Caco-2 (cell line): ENCODE measurements around the gene BHLHA9. TPM values are rescaled to one million over a fixed set of nuclear protein-coding genes. Genes with fewer than 3 reads are reported as not detected.

Experiments
- BruUV-seq: library from RNA; stranded (reverse); fragments of 400-500 nt; replicated peaks from 2 replicates; lab custom pipeline; 2021; lab: Mats Ljungman, UMichigan
- CTCF ChIA-PET: fragments of 300-600 bp; sonication (Branson Sonifier 250); formaldehyde crosslinking; loops from one replicate; lab custom pipeline; 2022; ENCODE audit warnings: antibody characterized with exemption; lab: Charles Lee
- POLR2A ChIA-PET: fragments of 300-600 bp; sonication (Branson Sonifier 250); formaldehyde crosslinking; loops from one replicate; lab custom pipeline; 2022; ENCODE audit warnings: antibody characterized with exemption; lab: Charles Lee
- DNase-seq, 2 experiments: peaks; one replicate each; pipeline versions ENCODE4 v3.0.0 to v3.0.0-alpha.2; 2020 to 2022
- H3K27me3 ChIP-seq: replicated peaks from 2 replicates; pipeline ENCODE4 v1.6.0; 2011; ENCODE audit warnings: low read length; ENCODE audit not compliant: control insufficient read depth, insufficient read depth
- H3K36me3 ChIP-seq: 2 replicates; pipeline ENCODE4 v1.5.1; 2011; ENCODE audit warnings: low read length; ENCODE audit not compliant: control insufficient read depth, insufficient read depth
- H3K4me1 ChIP-seq: fragments of 250-450 bp; sonication (Bioruptor Pico); 2 replicates; pipeline ENCODE4 v1.5.1; 2020; ENCODE audit warnings: mild to moderate bottlenecking
- H3K4me3 ChIP-seq: 2 replicates; pipeline ENCODE4 v1.5.1; 2011; ENCODE audit warnings: low read depth, mild to moderate bottlenecking, control low read depth, low read length
- H3K9me3 ChIP-seq: fragments of 250-450 bp; sonication (Bioruptor Pico); 2 replicates; pipeline ENCODE4 v1.5.1; 2020; ENCODE audit warnings: mild to moderate bottlenecking, moderate library complexity
- H3K27ac Mint-ChIP-seq: one replicate; pipeline ENCODE4 v1.8.0; 2022; ENCODE audit warnings: mixed read lengths; ENCODE audit not compliant: unreplicated experiment
- H3K27me3 Mint-ChIP-seq: one replicate; pipeline ENCODE4 v1.8.0; 2022; ENCODE audit warnings: mixed read lengths; ENCODE audit not compliant: insufficient read depth, unreplicated experiment
- H3K36me3 Mint-ChIP-seq: one replicate; pipeline ENCODE4 v1.8.0; 2022; ENCODE audit warnings: mild to moderate bottlenecking, mixed read lengths; ENCODE audit not compliant: insufficient read depth, unreplicated experiment
- H3K4me1 Mint-ChIP-seq: one replicate; pipeline ENCODE4 v1.8.0; 2022; ENCODE audit warnings: low read depth, mixed read lengths; ENCODE audit not compliant: unreplicated experiment
- H3K4me3 Mint-ChIP-seq: one replicate; pipeline ENCODE4 v1.8.0; 2022; ENCODE audit warnings: mild to moderate bottlenecking, moderate library complexity, mixed read lengths; ENCODE audit not compliant: unreplicated experiment
- H3K9me3 Mint-ChIP-seq: one replicate; pipeline ENCODE4 v1.8.0; 2022; ENCODE audit warnings: mixed read lengths; ENCODE audit not compliant: unreplicated experiment
- CTCF ChIP-seq, 2 experiments: fragments of 200-600 bp in 1 of 2; IDR thresholded peaks; 1 replicate in 1 of 2; 2 replicates in 1 of 2; pipeline versions ENCODE4 v1.5.1 to v1.8.0; 2011 to 2022; ENCODE audit warnings: antibody characterized with exemption in 1 of 2, control low read depth in 1 of 2, inconsistent platforms in 1 of 2, low read depth in 1 of 2, low read length in 1 of 2, mild to moderate bottlenecking in 1 of 2, moderate library complexity in 1 of 2; ENCODE audit not compliant: insufficient read depth in 1 of 2, severe bottlenecking in 1 of 2, unreplicated experiment in 1 of 2
- intact Hi-C: fragments of 100-400 bp; cut with micrococcal nuclease; formaldehyde crosslinking; loops from one replicate; pipeline ENCODE4 v1.10.0; 2022; ENCODE audit not compliant: unreplicated experiment
- total RNA-seq: library from RNA; stranded (reverse); gene quantifications from 2 replicates; pipeline ENCODE4 v1.2.3, GENCODE V29; 2022

The BHLHA9 gene
- total RNA-seq, 1 experiment from 2014 or later = not detected

GRCh38 chr17:1275962-1276736, 5.9 kb downstream of the BHLHA9 start:
- intact Hi-C loops = loop anchor here (1.0 kb wide), 1 partner anchor 56 kb away; no protein-coding TSS in a partner anchor
- DNase-seq = peak; percentile 70 to 80
- Mint-ChIP-seq H3K36me3 (no peaks in the 10 kb centered on the region), H3K4me1 (no peaks in the 10 kb centered on the region), H3K27me3 (no peaks in the 10 kb centered on the region), H3K9me3 (no peaks in the 10 kb centered on the region), H3K4me3 (no peak overlapping the region), H3K27ac (no peak overlapping the region)
- POLR2A ChIA-PET = no interaction called here
- H3K4me1 ChIP-seq = no peaks in the 10 kb centered on the region
- H3K4me3 ChIP-seq = no peak overlapping the region
- no peaks in the 10 kb centered on the region for H3K36me3 ChIP-seq
- H3K27me3 ChIP-seq = no peaks in the 10 kb centered on the region
- no TSS peak for BruUV-seq
- CTCF ChIA-PET = no interaction called here
- no peaks in the 10 kb centered on the region for H3K9me3 ChIP-seq
- TF ChIP-seq CTCF (IDR thresholded peaks at IDR 0.05; ENCODE audit: insufficient read depth in 1 of 2, low read depth in 1 of 2, low read length in 1 of 2, severe bottlenecking in 1 of 2, unreplicated experiment in 1 of 2) = peak; percentile 87 to 91

- CTCF ChIA-PET = interaction anchor here (0.7 kb wide), 1 partner anchor 275 kb away, joined by 5 read pairs; no protein-coding TSS in a partner anchor
These were observed 10.4 kb downstream of the BHLHA9 start for GRCh38 chr17:1280652-1281051.

More at GRCh38 chr17:1280652-1281051, 10.4 kb downstream of the BHLHA9 start:
- no peak overlapping the region for H3K27ac Mint-ChIP-seq
- Histone ChIP-seq H3K4me1 (no peaks in the 10 kb centered on the region), H3K36me3 (no peaks in the 10 kb centered on the region), H3K27me3 (no peaks in the 10 kb centered on the region), H3K9me3 (no peaks in the 10 kb centered on the region), H3K4me3 (no peak overlapping the region)
- peaks cover 1% of the 10 kb centered on the region for H3K9me3 Mint-ChIP-seq
- no TSS peak for BruUV-seq
- no peaks in the 10 kb centered on the region for H3K4me1 Mint-ChIP-seq
- H3K36me3 Mint-ChIP-seq = no peaks in the 10 kb centered on the region
- H3K27me3 Mint-ChIP-seq = no peaks in the 10 kb centered on the region
- no peak for TF ChIP-seq CTCF (IDR thresholded peaks at IDR 0.05; ENCODE audit: insufficient read depth in 1 of 2, low read depth in 1 of 2, low read length in 1 of 2, severe bottlenecking in 1 of 2, unreplicated experiment in 1 of 2)
- no peak overlapping the region for H3K4me3 Mint-ChIP-seq
- POLR2A ChIA-PET = no interaction called here
- intact Hi-C loops = no loop called here
- DNase-seq = no peak
